Right lung (tissue), 5 donors: ENCODE measurements around the gene CPNE5. TPM values are rescaled to one million over a fixed set of nuclear protein-coding genes. Genes with fewer than 3 reads are reported as not detected.
A peak's percentile ranks its signal among the peaks of the same experiment; 100 is the strongest.

Source experiments
- DNase-seq, 2 donors: peaks; one replicate each; pipeline ENCODE4 v3.0.0-alpha.2; 2013
- polyA plus RNA-seq, 5 donors: library from polyadenylated mRNA; unstranded; fragments of 120-200 nt; gene quantifications; one replicate each; pipeline versions ENCODE4 v1.2.1 to v1.2.3, GENCODE V29; 2013; ENCODE audit warnings: inconsistent platforms in 1 of 5, low replicate concordance in 1 of 5; ENCODE audit not compliant: insufficient read length in 5 of 5, insufficient read depth in 1 of 5

Gene CPNE5
- polyA plus RNA-seq, 5 donors: 5.4 to 7.9 (median 6.8) TPM

DNA sequence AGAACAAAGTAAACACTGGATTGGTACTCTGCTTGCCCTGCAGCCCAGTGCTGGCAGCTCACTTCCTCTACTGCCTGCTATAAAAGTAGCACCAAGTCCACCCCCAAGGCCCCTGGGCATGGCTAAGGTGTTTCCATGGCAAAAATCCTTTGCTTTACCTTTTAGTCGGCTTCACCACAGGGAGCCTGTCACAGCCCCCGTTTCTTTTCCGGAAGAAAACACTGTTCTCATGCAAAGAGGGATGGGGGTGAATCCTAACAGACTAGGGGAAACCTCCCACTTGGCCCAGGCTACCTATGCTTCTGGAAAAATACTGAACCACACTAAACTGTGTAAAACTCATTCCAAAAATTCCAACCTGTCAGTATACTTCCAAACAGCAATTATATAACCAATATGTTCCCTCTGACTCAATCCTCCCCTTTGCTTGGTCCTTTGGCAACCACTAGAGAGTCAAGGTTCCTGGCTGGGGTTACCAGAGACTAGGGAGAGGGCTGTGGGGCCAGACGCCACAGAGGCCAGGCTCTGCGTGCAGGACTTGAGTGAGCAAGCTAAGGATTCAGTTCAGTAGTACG, 19.2 kb upstream of the CPNE5 start:
- DNase-seq: no peak

- DNase-seq: no peak
Measured at GRCh38 chr6:36857325-36857724, 18.1 kb upstream of the CPNE5 start.

- no peak for DNase-seq
Measured at GRCh38 chr6:36856277-36856676, 17.0 kb upstream of the CPNE5 start.

DNA sequence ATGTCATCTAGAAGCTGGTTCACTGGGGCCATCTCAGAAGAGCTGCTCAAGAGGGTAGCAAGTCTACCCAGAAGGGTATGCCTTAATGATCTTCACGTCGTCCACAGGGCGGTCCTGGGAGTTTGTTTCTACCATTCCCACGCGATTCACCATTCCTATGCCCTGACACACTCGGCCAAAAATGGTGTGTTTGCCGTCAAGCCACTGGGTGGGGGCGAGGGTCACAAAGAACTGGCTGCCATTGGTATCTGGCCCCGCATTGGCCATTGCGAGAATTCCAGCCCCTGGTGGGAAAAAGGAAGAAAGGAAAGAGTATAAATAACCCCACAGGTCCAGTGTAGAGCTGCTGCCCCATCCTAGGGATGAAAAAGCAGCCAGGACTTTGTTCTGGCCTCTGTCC, 16.5 kb upstream of the CPNE5 start:
- DNase-seq: no peak

DNA sequence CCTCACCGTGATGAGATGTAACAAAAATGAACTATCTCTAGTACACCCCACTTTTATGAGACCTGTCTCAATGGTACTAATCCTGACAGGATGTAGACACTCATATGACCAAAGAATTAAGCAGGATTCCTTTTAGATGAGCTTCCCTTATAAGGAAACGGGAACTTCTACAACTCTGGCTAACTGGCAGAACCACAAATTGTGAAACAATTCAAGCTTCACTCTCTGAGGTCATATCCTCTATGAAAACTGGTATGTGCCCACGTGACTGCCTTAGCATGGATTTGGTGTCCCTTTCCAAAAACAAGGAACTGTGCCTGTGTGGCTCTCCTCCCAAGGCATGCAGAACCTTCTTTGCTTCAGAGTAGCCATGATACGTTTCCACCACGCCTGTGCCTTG, 14.1 kb upstream of the CPNE5 start:
- no peak for DNase-seq

- DNase-seq: no peak
Measured at GRCh38 chr6:36852481-36853147, 13.4 kb upstream of the CPNE5 start.

DNA sequence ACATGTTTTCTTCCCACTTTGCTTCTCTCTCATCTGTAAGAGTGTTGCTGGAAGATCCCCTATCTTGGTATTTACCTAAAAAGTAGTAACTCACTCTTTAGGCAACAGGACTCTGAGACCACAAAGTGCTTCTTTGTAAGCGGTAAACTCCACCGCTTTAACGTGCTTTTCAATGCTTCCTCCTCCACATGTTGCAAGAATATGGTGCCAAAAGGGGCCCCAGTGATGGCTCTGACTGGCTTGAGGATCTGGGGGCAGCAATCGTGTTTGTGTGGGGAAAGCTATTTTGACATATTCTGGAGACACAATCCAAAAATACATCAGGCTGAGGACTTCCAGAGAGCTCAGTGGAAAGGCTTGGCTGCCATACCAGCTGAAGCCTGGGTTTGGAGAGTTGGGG, 12.4 kb upstream of the CPNE5 start:
- no peak for DNase-seq

DNA sequence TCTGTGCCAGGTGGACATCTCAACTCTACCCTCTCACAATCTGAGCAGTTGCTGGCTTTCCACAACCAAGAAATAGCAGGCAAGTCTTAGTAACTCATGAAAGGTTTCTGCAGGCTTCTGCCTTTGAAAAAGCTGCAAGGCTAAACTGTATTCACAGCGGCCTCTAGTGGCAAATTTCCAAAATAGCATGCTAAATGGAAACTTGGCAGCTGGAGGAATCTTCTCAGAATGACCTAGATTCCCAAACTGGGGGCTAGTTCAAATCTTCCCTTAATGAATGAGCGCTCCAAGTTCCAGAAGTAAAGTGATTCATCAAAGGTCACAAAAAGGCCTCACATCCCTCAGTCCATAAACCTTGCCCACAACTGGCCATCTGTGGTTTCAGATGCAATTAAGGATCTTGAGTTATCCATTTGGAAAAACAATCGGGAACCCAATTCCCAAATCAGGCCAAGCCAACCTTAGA, 11.9 kb upstream of the CPNE5 start:
- peak; percentile 64 to 68 for DNase-seq

DNA sequence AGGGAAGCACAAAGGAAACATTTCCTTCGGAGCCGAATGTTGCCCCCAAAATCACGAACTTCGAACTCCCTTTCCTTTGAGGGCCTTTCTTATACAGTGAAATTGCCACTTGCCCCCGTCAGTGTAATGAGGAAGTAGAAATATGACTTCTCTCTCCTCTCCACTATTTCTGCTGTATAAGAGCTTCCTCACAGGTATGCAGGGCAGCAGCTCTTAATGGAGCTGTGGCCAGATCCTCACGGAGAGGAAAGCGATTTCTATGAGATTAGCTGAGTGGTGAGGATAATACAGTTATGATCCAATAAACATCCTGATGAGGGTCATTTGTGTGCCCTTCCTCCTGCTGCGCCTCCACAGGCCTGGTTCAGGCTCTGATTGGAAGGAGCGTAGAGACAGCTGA, 10.8 kb upstream of the CPNE5 start:
- DNase-seq: no peak

GRCh38 chr6:36848658-36849441, 9.6 kb upstream of the CPNE5 start:
- no peak for DNase-seq

- no peak for DNase-seq
Measured at GRCh38 chr6:36847991-36848390, 8.7 kb upstream of the CPNE5 start.

GRCh38 chr6:36847152-36847551, 7.9 kb upstream of the CPNE5 start:
- no peak for DNase-seq

GRCh38 chr6:36845233-36845632, 6.0 kb upstream of the CPNE5 start:
- no peak for DNase-seq

- no peak for DNase-seq
Measured at GRCh38 chr6:36844232-36845170, 5.3 kb upstream of the CPNE5 start.

DNA sequence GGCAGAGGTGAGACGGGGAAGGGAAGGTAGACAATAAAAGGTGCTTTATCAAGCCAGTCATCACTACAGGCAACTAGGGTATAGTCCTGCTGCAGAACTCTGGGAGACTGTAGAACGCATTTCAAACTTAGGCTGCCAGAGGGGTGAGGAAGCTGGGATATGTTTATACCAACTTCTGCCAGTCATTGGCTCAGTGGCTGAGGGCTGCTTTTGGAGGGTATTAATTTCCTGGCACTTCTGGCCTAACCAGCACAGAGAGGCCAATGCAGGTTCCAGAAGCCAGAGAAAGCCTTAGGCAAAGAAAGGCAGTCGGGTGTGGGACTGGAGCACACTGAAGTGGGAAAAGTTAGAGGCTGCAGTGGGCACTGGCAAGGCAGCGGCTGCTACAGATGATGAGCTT, 3.9 kb upstream of the CPNE5 start:
- no peak for DNase-seq

DNA sequence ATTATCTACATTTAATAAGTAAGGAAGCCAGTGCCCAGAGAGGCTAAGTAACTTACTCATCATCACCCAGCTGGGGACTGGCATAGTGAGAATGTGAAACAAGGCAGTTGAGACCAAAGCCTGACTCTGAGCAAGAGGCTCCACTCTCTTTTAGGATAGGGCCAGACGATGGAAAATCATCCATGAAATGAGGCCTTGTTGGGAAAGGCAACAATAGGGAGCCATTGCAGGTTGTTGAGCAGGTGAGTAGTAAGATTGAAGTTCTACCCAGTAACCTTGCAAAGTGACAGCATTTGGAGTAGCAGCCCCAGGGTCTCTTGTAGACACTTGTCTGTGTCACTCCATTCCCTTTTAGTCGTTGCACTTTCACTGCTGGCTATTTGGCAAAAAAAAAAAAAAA, 2.5 kb upstream of the CPNE5 start:
- DNase-seq: no peak

DNA sequence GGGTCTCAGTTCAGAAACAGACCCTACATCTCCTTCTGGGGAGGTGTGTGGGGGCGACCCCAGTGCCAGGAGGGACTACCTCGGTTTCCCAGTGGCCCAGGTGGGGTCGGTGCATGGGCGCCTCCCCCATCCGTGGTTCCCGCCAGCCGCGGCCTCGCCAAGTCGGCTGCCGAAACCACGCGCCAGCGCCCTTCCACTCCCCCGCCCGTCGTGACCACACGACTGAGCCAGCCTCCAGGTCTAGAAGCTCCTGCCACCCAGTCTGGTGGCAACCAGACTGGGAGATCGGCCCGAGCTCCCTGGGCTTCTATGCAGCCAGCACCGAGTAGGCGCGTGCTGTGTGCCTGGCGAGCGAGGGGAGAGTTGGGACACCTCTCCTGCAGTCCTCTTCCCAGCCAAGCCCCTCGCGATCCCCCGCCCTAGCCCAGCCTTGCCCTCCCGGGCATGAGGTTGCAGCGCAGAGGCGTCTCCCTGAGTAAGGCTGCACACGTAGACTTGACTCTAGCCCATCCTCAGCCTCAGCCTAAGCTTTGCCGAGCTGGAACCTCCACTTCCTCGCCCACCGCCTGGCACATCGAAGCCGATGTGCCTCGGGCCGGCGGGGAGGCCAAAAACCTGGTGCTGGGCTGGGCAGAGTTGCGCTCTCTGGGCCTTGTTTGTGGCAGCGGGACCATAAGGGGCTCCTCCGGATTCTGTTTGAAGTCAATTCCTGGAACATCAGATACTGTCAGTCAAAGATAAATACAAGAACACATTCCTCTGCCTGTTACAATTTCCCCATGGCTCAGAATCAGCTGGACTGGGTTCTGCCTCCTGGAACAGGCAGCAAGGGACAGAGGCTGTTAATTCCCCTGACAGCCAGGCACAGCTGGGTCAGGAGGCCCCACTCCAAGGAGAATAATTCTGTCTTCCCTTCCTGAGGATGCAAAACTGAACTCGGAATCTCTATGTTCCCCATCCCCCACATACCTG, 1.5 kb upstream of the CPNE5 start:
- DNase-seq: no peak

- DNase-seq: peak in 1 of 2 donors; percentile 30
Measured at GRCh38 chr6:36839749-36840431, 646 bp upstream of the CPNE5 start.

DNA sequence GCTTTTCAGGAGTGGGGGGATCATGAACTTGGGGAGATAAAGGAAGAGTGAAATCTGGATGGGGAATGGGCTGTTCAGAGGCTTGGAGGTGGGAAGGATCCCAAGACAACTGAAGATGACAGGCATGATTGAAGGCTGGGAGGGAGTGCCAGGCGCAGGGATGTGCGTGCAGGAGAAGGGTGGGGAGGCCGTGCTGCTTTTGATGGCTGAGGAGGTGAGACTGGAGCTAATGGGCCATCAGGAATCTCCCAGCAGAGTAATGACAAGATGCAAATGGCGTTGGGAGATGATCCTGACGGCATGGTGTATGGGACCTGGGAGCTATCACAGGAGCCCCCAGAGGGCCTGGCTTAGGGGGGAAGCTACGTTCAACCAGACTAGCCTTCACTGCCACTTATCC, 1.6 kb downstream of the CPNE5 start:
- no peak for DNase-seq

DNA sequence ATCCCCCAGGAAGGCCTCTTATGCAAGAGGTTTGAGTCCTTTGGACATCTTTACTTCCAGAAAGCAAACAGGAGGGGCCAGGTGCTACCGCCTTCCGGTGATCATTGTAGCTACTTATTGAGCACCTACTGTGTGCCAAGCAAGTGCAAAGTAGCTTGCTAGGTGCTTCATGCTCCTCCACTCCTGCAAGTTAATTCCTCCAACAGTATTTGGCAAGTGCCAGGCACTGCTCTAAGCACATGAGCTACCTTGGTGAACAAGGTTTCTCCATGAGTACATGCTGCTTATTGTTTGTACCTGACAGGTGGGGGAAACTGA, 2.3 kb downstream of the CPNE5 start:
- no peak for DNase-seq
